Amniotic epithelial cell (primary cell): ENCODE results near the gene MLANA.
A peak's percentile ranks its signal among the peaks of the same experiment; 100 is the strongest.
"Not testable (repeated sequence)": the region's sequence is repeated elsewhere in the genome, so short reads cannot be mapped to it uniquely, and the experiment has no call there.

Experiments used
- DNase-seq: peaks from one replicate; pipeline ENCODE4 v3.0.0-alpha.2; 2010; ENCODE audit warnings: low read depth

Gene MLANA

GRCh38 chr9:5869315-5870019 lies 21.2 kb upstream of the MLANA start:
- peak; percentile 32 for DNase-seq

- no peak for DNase-seq
Measured at GRCh38 chr9:5870020-5870339, 20.7 kb upstream of the MLANA start.

- DNase-seq: no peak
Measured at GRCh38 chr9:5870691-5871090, 20.0 kb upstream of the MLANA start.

- DNase-seq: peak; percentile 34
Measured at GRCh38 chr9:5871785-5872184, 18.9 kb upstream of the MLANA start.

- DNase-seq: peak; percentile 92
Measured at GRCh38 chr9:5872511-5872910, 18.2 kb upstream of the MLANA start.

- peak; percentile 90 for DNase-seq
Measured at GRCh38 chr9:5873439-5873838, 17.2 kb upstream of the MLANA start.

- no peak for DNase-seq
Measured at GRCh38 chr9:5874048-5874447, 16.6 kb upstream of the MLANA start.

GRCh38 chr9:5876026-5876425 lies 14.7 kb upstream of the MLANA start:
- no peak for DNase-seq

- no peak for DNase-seq
Measured at GRCh38 chr9:5876711-5877110, 14.0 kb upstream of the MLANA start.

GRCh38 chr9:5879419-5880181 lies 11.1 kb upstream of the MLANA start:
- peak; percentile 97 for DNase-seq

- DNase-seq: not testable (repeated sequence)
Measured at GRCh38 chr9:5882244-5883012, 8.3 kb upstream of the MLANA start.

- DNase-seq: no peak
Measured at GRCh38 chr9:5884191-5884590, 6.5 kb upstream of the MLANA start.

- peak; percentile 71 for DNase-seq
Measured at GRCh38 chr9:5886114-5886939, 4.4 kb upstream of the MLANA start.

GRCh38 chr9:5892456-5893133 lies 1.9 kb downstream of the MLANA start:
- peak; percentile 72 for DNase-seq

- no peak for DNase-seq
Measured at GRCh38 chr9:5893134-5893505, 2.4 kb downstream of the MLANA start.

GRCh38 chr9:5893591-5894236 lies 3.0 kb downstream of the MLANA start:
- DNase-seq: no peak

- DNase-seq: no peak
Measured at GRCh38 chr9:5894237-5894959, 3.7 kb downstream of the MLANA start.

- no peak for DNase-seq
Measured at GRCh38 chr9:5895782-5896181, 5.1 kb downstream of the MLANA start.

GRCh38 chr9:5896863-5897262 lies 6.2 kb downstream of the MLANA start:
- DNase-seq: no peak

GRCh38 chr9:5897851-5898250 lies 7.2 kb downstream of the MLANA start:
- DNase-seq: no peak
